NCI-H774 (cell line): ENCODE measurements around the gene CDH8.
"Not testable (repeated sequence)": the region's sequence is repeated elsewhere in the genome, so short reads cannot be mapped to it uniquely, and the experiment has no call there.

ENCODE experiments used
- DNase-seq: peaks from one replicate; lab custom pipeline; 2025; lab: John Stamatoyannopoulos, UW

CDH8 gene

DNA sequence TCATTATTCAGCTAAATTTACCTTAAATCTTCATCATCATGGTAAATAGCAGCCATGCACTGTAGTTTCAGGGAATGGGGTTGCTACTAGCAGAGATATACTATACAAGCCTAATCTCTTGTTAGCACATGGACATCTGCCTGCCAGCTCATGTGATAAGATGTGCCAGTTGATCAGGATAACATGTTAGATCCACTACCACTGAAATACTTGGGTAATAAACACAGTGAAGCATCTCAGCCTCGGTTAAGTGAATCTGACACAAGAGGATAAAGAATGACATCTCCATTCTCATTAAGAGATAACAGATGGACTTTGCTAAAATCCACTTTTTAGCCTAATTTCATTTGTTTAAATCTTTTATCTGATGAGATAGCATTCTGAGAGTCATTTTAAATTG, 256.1 kb downstream of the CDH8 start:
- no peak for DNase-seq

DNA sequence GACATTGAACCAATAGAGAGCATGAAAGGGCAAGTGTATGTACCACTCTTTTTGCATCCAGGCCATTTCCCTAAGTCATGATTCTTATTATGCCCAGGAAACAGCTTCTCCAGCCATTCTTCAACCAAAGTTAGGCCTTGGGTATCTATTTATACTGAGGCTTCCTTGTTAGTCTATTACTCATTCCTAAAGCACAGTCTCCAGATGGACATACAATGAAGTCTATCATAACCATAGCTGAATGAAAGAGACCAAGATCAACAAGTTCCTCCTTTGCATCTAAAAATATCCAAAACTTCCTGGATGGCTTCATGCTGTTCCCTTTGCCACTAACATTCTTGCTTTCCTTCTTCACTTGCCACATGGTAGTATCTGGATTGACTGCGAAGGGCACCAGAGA, 265.9 kb downstream of the CDH8 start:
- no peak for DNase-seq

DNA sequence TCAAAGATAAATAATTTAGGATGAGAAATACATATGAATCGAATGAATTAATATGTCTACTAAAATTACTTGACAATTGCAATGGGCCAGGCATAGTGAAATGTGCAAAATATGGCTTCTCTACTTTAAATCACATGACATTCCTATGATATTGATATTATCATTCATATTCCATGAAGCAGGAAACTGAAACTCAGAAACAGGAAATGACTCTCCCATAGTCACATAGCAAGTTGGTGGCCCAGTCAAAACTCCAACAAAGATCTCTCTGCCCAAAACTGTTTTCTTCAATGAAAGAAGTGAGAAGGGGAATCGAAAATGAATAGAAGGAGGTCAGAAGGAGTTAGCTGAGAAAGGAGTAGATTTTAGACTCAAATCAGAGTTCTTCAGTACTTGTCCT, 272.2 kb downstream of the CDH8 start:
- no peak for DNase-seq

DNA sequence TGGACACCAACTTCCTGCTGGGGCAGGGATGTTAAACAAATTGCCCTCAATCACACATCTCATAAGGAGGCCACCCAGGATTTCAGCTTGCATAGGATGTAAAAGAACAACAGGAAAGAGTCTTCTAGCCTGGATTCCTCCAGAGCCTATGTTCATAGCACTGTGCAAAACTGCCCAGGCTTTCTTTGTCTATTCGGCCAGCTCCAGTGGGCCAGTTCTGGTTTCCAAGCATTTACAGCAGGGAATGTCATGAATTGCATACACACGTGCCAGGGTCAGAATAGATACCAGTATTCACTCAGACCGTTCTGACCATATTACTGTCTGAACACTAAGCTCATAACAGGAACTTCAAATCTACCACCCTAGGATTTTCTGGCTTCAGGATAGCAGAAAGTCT, 273.2 kb downstream of the CDH8 start:
- no peak for DNase-seq

DNA sequence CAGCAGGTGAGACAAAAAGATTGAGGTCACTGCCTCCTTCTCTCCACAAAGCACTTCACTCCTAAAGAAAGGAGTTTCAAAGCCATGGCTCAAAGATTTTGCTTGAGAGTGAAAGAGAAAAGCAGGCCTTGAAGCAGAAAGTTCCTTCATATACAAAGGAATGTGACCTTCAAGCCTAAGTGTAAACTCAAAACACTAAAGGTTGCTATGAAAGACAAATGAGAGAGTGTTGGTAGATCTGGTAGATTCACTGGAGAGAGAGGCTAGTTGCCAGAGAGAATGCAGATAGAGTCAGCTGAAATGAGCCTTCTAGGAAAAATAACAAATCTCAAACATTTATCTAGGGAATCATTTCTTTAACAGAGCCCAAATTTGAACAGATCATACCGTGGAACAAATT, 305.2 kb downstream of the CDH8 start:
- no peak for DNase-seq

DNA sequence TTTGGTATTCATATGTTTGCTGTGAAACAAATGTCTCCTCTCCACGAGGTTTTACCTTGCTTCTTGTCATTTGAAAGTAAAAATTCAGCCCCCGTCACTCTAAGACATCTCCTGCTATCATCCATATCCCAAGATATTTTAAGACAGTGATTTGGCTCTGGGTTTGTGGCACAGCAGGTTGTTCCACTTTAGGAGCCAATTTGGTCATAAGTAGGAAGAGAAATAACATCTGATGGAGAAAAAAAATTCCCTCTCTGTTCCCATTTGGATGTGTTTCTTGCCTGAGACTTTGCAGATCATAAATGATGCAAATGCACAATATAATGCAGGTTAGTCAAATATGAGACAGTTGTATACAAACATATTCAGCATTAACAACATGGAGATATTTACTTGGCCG, 309.5 kb downstream of the CDH8 start:
- DNase-seq = no peak

DNA sequence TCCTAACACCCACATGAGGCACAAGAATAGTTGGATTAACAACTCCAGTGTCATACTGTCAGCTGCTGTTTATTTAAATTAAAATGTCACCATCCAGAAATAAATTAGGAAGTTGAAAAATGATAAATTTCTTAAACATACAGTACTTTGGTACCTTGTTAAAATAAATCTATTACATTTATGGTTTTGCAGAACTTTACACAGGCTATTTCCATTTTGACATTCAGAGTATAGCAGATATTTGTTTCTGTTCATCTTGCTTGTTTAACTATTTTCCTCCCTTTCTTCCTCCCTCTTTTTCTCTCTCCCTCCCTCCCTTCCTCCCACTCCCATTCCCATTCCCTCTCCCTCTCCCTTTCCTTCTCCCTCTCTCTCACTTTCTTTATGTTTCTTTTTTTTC, 310.1 kb downstream of the CDH8 start:
- DNase-seq = no peak

DNA sequence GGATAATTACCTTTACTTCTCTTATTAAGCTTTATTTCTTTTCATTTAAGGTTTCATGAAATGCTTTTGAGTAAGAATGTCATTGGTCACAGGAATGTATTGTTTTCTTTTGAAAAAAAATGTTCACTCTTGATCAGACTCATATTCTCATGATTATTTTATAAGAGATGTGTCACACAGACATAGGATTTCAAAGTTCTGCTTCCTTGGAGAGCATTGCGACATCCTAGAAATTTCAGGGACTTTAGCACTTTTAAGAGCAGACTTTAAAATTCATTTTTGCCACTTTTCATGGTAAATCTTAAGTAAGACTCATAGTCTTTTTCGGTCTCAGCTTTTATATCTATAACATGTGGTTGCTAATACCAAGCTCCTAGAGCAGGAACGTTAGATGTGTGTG, 314.7 kb downstream of the CDH8 start:
- no peak for DNase-seq

DNA sequence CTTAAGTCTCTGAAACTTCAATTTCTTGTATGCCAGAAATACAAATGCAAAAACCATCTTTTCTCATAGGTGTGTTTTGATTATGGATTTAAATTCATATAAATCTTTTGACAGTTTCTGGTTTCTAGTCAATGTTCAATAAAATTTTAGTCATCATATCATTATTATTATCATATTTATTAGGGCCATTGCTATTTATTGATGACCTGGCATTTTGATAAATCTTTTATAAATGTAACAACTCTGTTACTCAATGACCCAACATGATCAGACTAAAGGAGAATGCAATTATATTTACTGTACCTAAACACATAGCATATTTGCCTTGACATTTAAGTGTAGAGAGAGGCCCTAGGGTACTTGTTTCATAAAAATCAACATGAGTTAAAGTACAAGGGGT, 320.8 kb downstream of the CDH8 start:
- no peak for DNase-seq

DNA sequence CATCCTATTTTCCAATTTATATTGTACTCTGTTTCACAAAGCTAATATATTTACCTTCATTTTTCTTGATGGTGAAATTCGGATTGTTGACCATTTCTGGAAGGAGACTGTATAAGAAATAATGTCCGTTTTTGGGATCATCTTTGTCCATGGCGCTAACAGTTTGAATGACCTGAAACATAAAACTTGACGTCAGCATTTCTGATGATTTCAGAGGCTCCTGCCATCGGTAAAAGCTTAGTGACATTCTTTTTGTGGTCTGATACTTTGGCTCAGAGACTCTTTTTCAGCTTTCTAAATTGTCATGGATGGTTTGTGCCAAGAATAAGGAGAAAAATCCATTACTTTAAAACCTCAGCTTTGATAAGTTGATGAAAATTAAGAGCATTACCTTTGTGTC, 322.5 kb downstream of the CDH8 start:
- no peak for DNase-seq

DNA sequence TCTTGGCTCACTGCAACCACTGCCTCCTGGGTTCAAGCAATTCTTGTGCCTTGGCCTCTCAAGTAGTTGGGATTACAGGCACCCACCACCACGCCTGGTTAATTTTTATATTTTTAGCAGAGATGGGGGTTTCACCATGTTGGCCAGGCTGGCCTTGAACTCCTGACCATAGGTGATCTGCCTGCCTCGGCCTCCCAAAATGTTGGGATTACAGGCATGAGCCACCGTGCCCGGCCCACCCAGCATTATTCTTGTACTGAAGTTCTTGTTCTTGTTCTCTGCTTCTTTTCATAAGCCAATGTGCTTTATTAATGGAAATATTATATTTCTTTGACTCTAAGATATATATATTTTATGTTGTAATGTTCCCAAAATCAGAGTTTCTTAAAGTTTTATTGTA, 336.6 kb downstream of the CDH8 start:
- not testable (repeated sequence) for DNase-seq

DNA sequence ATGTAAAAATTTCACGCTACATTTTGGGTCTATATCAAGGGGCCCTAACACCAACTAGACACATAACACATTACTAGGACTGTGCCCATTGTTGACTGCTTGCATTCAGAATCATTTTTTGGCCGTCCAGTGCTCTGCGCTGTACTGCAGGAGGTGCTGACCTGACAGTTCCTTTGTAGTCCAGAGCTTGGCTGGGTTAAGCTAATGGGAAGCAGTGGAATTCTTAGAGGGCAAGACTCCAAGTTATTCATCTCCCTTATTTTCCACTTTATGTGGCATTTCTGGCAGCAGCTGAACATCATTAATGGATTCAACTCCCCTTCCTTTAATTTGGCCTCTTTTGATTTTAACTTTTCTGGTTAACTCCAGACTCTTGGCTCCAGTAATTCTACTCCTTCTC, 351.7 kb downstream of the CDH8 start:
- no peak for DNase-seq

DNA sequence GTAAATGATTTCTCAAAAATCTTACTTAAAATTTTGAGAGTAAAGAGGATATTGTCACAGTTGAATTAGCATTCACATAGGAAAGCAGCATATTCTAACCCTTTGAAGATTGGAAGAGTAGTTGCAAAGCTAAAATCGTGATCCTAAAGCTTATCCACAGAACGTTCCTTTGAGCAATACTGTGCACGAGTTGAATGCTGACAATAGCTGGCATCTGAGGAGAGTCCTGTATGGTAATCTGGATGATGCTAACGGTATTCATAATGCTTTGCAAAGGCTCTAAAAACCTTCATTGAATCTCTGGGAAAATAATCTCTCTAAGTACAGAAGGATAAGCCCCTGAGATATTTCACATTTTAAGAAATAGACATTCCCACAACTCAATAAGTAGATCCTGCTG, 354.6 kb downstream of the CDH8 start:
- DNase-seq = no peak

DNA sequence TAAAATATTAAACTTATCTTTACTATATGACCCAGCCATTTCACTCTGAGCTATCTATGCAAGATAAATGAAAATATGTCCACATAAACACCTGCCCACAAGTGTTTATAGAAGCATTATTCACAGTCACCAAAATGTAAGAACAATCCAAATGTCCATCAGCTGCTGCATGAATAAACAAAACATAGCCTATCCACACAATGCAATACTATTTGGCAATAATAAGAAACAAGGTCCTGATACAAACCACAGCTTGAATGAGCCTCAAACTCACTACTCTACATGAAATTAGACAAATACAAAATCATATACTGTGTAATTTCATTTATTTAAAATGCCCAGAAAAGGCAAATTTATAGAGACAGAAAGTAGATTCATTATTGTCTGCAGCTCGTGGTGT, 355.1 kb downstream of the CDH8 start:
- DNase-seq = no peak

DNA sequence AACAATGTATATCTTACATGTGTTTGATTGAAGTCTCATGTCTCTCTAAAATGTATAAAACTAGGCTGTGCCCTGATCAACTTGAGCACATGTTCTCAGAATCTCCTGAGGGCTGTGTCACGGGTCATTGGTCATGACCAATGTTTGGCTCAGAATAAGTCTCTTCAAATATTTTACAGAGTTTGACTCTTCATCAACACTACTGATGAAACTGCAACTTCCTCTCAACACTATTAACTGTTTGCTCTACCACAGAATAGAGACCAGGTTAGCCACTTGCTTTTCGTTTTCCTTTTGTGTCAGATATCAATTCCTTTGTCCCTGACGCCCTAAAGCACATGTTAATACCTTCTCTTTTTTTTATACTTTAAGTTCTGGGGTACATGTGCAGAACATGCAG, 358.1 kb downstream of the CDH8 start:
- DNase-seq = no peak

DNA sequence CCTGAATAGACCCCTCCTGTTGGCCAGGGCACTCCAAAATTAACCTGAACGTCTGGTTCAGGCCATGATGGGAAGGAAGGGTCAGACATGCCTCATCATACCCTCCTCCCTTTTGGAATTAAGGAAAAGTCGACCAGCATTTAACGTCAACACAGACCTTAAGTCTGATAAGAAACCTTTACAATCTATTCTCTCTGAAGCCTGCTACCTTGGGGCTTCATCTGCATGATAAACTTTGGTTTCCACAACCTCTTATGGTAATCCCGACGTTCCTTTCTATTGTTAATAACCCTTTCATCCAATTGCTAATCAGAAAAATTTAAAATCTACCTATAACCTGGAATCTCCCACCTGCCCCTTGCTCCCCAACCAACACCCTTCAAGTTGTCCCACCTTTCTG, 358.5 kb downstream of the CDH8 start:
- no peak for DNase-seq

DNA sequence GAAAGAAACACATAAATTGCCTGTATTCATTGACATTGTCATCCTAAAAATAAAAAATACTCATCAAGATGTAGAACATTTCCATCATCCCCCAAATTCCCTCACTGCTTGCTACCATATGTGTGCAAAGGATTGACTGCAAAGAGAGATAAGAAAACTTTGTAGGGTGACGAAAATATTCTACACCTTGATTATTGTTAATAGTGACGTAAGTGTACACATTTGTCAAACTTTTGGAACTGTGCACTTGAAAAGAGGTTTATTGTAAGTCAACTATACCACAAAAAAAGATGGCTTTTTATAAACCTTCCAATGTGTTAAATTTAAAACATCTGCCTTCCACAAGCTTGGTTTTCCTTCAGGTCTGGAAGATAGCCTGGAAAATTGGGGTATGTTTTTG, 359.5 kb downstream of the CDH8 start:
- DNase-seq = no peak

DNA sequence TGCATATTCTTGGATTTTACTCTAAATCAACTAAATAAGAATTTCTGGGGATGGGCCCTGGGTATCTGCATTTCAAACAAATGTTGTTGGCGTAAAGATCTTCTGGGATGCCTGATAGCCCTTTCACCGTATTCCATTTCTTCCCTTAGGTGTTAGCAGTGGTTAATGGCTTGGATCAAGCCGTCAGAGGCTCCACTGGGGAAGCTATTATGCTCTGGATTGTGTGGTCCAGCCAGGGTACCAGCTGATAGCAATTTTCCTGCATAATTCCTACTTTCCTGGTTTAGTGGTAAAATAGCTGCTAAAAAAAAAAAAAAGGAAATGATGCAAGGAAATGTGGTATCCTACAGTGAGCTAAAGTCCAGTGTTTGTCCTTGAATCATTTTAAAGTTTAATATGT, 365.1 kb downstream of the CDH8 start:
- DNase-seq = no peak

DNA sequence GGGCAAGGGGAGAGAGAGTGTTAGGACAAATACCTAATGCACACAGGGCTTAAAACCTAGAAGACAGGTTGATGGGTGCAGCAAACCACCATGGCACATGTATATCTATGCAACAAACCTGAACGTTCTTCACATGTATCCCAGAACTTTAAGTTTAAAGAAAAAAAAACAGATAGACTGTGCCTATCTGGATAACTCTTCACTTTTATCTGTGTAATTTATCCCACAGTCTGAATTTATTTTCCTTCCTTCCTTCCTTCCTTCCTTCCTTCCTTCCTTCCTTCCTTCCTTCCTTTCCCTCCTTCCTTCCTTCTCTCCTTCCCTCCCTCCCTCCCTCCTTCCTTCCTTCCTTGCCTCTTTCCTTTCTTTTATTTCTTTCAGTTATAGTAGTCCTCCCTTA, 370.7 kb downstream of the CDH8 start:
- DNase-seq = no peak

DNA sequence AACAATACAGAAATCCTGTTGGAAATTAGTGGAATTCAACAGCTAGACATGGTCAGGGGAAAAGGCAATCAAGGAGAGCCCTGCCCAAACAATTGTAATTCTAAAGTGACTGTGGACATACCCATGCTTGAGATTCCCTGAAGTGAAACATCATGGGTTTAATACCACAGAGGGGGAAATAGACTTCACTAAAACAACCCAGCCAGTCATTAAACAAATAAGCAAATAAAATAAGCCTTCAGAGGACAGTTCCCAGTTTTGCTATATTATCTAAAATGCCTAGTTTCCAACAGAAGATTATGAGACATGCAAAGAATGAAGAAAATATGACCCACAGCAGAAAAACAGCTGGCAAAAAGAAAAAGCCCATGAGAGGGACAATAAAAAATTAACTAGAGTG, 376.3 kb downstream of the CDH8 start:
- no peak for DNase-seq

DNA sequence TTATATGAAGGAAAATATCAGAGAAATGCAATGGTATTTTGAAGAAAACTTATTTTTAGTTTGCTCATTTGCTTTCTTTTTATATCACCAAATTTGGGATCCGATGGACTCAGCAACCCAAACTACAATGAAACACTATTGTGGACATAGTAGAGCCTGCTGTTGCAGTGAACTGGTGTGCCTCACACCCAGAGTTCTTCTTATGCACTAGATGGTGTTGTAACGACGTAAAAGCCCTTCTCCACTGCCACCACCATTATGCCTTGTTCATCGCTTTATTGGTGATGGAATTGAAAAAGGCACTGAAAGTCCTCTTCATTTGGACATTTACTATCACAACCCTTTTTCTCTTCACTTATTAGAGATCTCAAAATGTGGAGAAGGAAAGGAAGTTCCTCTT, 381.3 kb downstream of the CDH8 start:
- no peak for DNase-seq

DNA sequence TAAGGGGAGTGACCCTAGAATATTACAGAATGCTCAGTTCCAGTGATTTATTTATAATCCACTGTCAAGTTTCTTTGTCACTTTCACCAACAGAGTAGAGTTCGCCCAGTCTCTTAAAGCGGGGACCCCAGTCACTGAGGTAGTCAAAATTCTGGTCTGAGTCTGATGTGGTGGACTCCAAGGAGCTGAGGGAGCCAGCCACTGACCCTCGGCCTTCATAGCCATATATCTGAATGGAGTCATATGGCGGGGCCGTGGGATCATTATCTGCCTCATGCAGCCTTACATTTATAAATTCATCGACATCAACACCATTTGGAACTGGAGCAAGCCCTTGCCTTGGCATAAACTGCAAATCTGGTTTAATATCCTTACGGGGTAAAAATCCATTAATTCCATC, 382.7 kb downstream of the CDH8 start:
- no peak for DNase-seq

DNA sequence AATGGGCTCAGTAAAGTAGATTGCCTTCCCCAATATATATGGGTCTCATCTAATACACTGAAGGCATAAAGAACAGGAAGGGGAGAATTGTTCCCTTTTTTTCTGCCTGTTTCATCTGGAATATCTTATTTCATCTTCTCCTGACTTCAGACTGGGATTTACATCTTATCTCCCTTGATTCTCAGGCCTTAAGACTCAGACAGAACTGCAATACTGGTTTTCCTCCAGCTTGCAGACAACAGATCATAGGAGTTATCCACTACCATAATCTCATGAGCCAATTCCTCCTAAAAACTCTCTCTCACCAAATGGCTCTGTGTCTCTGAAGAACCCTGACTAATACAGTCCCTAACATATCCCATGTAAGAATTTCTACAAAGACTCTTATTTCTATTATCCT, 390.7 kb downstream of the CDH8 start:
- DNase-seq = no peak

DNA sequence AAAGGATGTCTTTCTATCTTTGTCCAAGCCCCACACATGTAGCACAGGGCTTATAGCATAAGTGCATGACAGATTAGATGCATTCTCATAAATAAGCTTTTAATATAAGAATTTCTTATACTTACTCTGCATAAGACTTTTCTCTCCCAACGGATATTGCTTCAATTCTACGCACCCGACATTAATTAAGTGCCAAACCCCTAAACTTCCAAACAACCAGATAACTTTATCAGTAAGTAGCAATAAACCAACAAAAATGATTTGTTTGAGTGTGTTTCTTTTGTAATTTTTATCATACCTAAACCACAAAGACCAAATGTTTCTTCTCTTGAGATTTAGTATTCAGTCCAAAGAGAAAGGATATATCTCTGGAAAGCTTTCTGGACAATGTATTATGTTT, 391.5 kb downstream of the CDH8 start:
- DNase-seq = no peak

DNA sequence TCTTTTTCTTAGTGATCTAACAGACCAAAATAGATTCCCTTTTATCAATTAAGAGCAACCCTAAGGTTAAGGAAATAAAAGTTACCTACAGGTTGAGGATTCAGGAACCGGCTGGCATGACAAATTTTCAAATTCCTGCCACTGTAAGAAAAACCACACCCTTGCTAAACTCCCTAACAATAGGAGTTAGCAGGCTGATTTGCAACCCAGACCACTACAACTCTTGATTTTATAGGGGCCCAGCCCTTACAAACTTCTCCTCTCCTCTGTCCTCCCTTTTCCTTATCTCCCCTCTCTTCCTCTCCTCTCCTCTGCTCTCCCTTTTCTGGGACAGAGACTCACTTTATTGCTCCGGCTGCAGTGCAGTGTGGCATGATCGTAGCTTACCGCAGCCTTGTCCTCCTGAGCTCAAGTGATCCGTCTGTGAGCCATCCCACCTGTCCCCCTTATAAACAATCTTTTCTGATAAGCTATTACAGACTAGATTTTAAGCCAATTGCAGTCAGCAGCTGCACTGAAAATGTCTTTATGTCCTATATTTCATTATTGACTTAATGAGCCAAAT, 418.9 kb downstream of the CDH8 start:
- DNase-seq = no peak
